HCT116 (cell line): Measurements from ENCODE around the gene CCDC40. TPM values are rescaled to one million over a fixed set of nuclear protein-coding genes. Genes with fewer than 3 reads are reported as not detected.

Source experiments
- ATAC-seq: fragments of 200-7000 bp; cut with Tn5 transposase; 2 replicates; pipeline ENCODE4 v1.9.1; 2020; ENCODE audit warnings: mild to moderate bottlenecking, moderate library complexity
- BruUV-seq: library from RNA; stranded (reverse); fragments of 400-500 nt; replicated peaks from 2 replicates; lab custom pipeline; 2021; lab: Mats Ljungman, UMichigan
- CTCF ChIA-PET: fragments of 300-600 bp; sonication (Branson Sonifier 250); formaldehyde crosslinking; loops from one replicate; lab custom pipeline; 2021; ENCODE audit warnings: antibody characterized with exemption; lab: Charles Lee
- POLR2A ChIA-PET: fragments of 300-600, 350-600 bp; sonication (Branson Sonifier 250); formaldehyde crosslinking; loops from one replicate; lab custom pipeline; 2021; ENCODE audit warnings: antibody characterized with exemption; lab: Charles Lee
- RAD21 ChIA-PET, 2 experiments: fragments of 300-600 bp; sonication (Branson Sonifier 250); formaldehyde crosslinking; loops; one replicate each; lab custom pipeline; 2023; ENCODE audit warnings: low total read pairs in 2 of 2; ENCODE audit not compliant: uncharacterized antibody in 2 of 2, unreplicated experiment in 2 of 2, low non-redundant PET in 1 of 2; lab: Charles Lee
- DNase-seq: peaks from one replicate; pipeline ENCODE4 v3.0.0-alpha.2; 2010; ENCODE audit warnings: low read depth, low spot score
- H2AFZ ChIP-seq: fragments of 200-600 bp; shearing (Covaris generic), sonication (generic); 2 replicates; pipeline ENCODE4 v1.6.1; 2017; ENCODE audit warnings: low read depth, mixed run types, mixed read lengths, antibody characterized with exemption, low read length; ENCODE audit not compliant: poor library complexity, severe bottlenecking
- H3K27ac ChIP-seq: 2 replicates; pipeline ENCODE4 v1.5.1; 2012; ENCODE audit warnings: low read depth, low read length
- H3K27me3 ChIP-seq: fragments of 200-600 bp; sonication (generic); 2 replicates; pipeline ENCODE4 v1.6.1; 2016; ENCODE audit warnings: mixed run types, low read length, mixed read lengths; ENCODE audit not compliant: insufficient read depth
- H3K36me3 ChIP-seq, 2 experiments: fragments of 200-500 bp in 1 of 2; fragments of 200-600 bp in 1 of 2; sonication (Bioruptor generic) in 1 of 2; sonication (generic) in 1 of 2; 2 replicates each; pipeline versions ENCODE4 v1.5.1 to v1.6.1; 2014 to 2016; ENCODE audit warnings: low read length in 2 of 2, inconsistent platforms in 1 of 2, mixed read lengths in 1 of 2, mixed run types in 1 of 2; ENCODE audit not compliant: insufficient read depth in 2 of 2, control insufficient read depth in 1 of 2
- H3K4me1 ChIP-seq, 2 experiments: fragments of 200-600 bp in 1 of 2; sonication (generic) in 1 of 2; 2 replicates each; pipeline versions ENCODE4 v1.5.1 to v1.6.1; 2012 to 2017; ENCODE audit warnings: low read length in 2 of 2, inconsistent platforms in 1 of 2, mild to moderate bottlenecking in 1 of 2, mixed read lengths in 1 of 2, mixed run types in 1 of 2, moderate library complexity in 1 of 2; ENCODE audit not compliant: insufficient read depth in 2 of 2, control insufficient read depth in 1 of 2
- H3K4me2 ChIP-seq: fragments of 200-600 bp; sonication (generic); 2 replicates; pipeline ENCODE4 v1.6.1; 2017; ENCODE audit warnings: mixed run types, low read length, mixed read lengths
- H3K4me3 ChIP-seq, 2 experiments: fragments of 200-600 bp in 1 of 2; sonication (generic) in 1 of 2; replicated peaks in 1 of 2; 2 replicates each; pipeline ENCODE4 v1.5.1; 2011 to 2016; ENCODE audit warnings: low read length in 2 of 2, control low read depth in 1 of 2, low read depth in 1 of 2, mild to moderate bottlenecking in 1 of 2, mixed read lengths in 1 of 2, mixed run types in 1 of 2
- H3K79me2 ChIP-seq: fragments of 200-600 bp; sonication (generic); 2 replicates; pipeline ENCODE4 v1.6.1; 2017; ENCODE audit warnings: mild to moderate bottlenecking, mixed run types, low read length, moderate library complexity, mixed read lengths; ENCODE audit not compliant: insufficient read depth
- H3K9ac ChIP-seq: fragments of 200-600 bp; sonication (generic); 2 replicates; pipeline ENCODE4 v1.6.1; 2016; ENCODE audit warnings: low read length, mixed read lengths
- H3K9me2 ChIP-seq: fragments of 200-600 bp; sonication (generic), shearing (Covaris generic); 2 replicates; pipeline ENCODE4 v1.6.1; 2017; ENCODE audit warnings: mixed run types, mild to moderate bottlenecking, moderate library complexity; ENCODE audit not compliant: insufficient read depth
- H3K9me3 ChIP-seq, 2 experiments: fragments of 200-500 bp in 1 of 2; fragments of 200-600 bp in 1 of 2; sonication (Bioruptor generic) in 1 of 2; sonication (generic) in 1 of 2; 2 replicates each; pipeline ENCODE4 v1.6.1; 2014 to 2017; ENCODE audit warnings: low read length in 2 of 2, mixed read lengths in 2 of 2, inconsistent platforms in 1 of 2, low read depth in 1 of 2, mild to moderate bottlenecking in 1 of 2, mixed run types in 1 of 2, moderate library complexity in 1 of 2; ENCODE audit not compliant: control insufficient read depth in 1 of 2, insufficient read depth in 1 of 2
- H4K20me1 ChIP-seq: fragments of 200-600 bp; sonication (generic), shearing (Covaris generic); 2 replicates; pipeline ENCODE4 v1.6.1; 2017; ENCODE audit warnings: mixed run types, mild to moderate bottlenecking, moderate library complexity; ENCODE audit not compliant: insufficient read depth
- CBX3 ChIP-seq: IDR thresholded peaks from 2 replicates; pipeline ENCODE4 v1.6.1; 2012; ENCODE audit warnings: low read depth
- EGR1 ChIP-seq: IDR thresholded peaks from 2 replicates; pipeline ENCODE4 v1.6.1; 2012; ENCODE audit warnings: low read depth
- ELF1 ChIP-seq: IDR thresholded peaks from 2 replicates; pipeline ENCODE4 v1.6.1; 2012; ENCODE audit warnings: low read depth, borderline replicate concordance
- FOSL1 ChIP-seq: IDR thresholded peaks from 2 replicates; pipeline ENCODE4 v1.6.1; 2012; ENCODE audit warnings: low read depth
- MAX ChIP-seq: IDR thresholded peaks from 2 replicates; pipeline ENCODE4 v1.6.1; 2012
- SIN3A ChIP-seq: IDR thresholded peaks from 2 replicates; pipeline ENCODE4 v1.6.1; 2012; ENCODE audit warnings: low read depth
- TCF7L2 ChIP-seq: IDR thresholded peaks from 2 replicates; pipeline ENCODE4 v1.7.0; 2011; ENCODE audit warnings: borderline replicate concordance, inconsistent platforms; ENCODE audit not compliant: insufficient read depth, insufficient read length; ENCODE audit errors: extremely low read depth
- YY1 ChIP-seq: IDR thresholded peaks from 2 replicates; pipeline ENCODE4 v1.6.1; 2011; ENCODE audit warnings: low read length, low read depth, moderate library complexity, mild to moderate bottlenecking; ENCODE audit not compliant: insufficient replicate concordance; ENCODE audit errors: extremely low read depth
- ZFX ChIP-seq: fragments of 450-650 bp; IDR thresholded peaks from 2 replicates; pipeline ENCODE4 v1.6.1; 2017
- intact Hi-C: fragments of 100-400 bp; cut with micrococcal nuclease; formaldehyde crosslinking; loops from 2 replicates; pipeline ENCODE4 v1.10.0; 2022
- total RNA-seq: library from RNA; stranded (reverse); gene quantifications from one replicate; pipeline ENCODE4 v1.2.1, GENCODE V29; 2021; ENCODE audit not compliant: unreplicated experiment
- TF ChIP-seq, protein P1 (sequence below), 3 experiments: fragments of 200-600 bp in 1 of 3; sonication (generic) in 1 of 3; IDR thresholded peaks in 2 of 3; conservative IDR thresholded peaks in 1 of 3; 2 replicates each; pipeline ENCODE4 v1.5.1; 2012 to 2017; ENCODE audit warnings: low read depth in 2 of 3, low read length in 2 of 3, antibody characterized with exemption in 1 of 3, borderline replicate concordance in 1 of 3, control low read depth in 1 of 3, mild to moderate bottlenecking in 1 of 3, mixed read lengths in 1 of 3, mixed run types in 1 of 3, moderate library complexity in 1 of 3; ENCODE audit not compliant: insufficient read depth in 1 of 3
- TF ChIP-seq, protein P2 (sequence below): IDR thresholded peaks from 2 replicates; pipeline ENCODE4 v1.6.1; 2012; ENCODE audit warnings: low read depth

CCDC40 gene
- total RNA-seq, 1 experiment from 2014 or later: 10.3 TPM

DNA sequence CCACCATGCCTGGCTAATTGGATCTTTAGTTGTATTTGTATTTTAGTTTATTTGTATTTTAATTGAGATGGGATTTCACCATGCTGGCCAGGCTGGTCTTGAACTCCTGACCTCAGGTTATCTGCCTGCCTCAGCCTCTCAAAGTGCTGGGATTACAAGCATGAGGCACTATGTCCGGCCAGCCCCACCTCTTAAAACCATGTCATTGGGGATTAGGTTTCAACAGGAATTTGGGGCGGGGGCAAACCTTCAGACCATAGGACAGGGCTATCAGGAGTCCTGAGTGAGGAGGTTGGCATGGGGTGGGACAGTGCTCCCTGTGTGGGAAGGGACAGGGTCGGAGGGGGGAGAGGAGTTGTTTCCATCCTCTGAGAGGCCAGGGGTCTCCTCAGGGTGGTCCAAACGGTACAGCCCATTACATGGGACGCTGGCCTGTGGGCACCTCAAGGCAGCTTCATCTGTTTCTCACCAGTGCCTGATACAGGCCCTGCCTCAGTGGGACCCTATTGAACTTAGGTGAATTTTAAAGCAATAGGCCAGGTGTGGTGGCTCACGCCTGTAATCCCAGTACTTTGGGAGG is 86.6 kb downstream of the CCDC40 start:
- BruUV-seq: no TSS peak
- H3K27me3 ChIP-seq: no peaks in the 10 kb centered on the region
- H4K20me1 ChIP-seq: no peaks in the 10 kb centered on the region
- H3K4me1 ChIP-seq: peaks cover 0 to 13% of the 10 kb centered on the region in 2 experiments; a peak in 1 of 4 replicates
- DNase-seq: no peak
- no peak for ATAC-seq
- H3K9ac ChIP-seq: no peak overlapping the region
- ChIA-PET POLR2A (no interaction called here), RAD21 (interaction anchor here in 1 of 2 experiments (1.8 kb wide), 1 partner anchor 40 kb away, joined by 7 read pairs; no protein-coding TSS in a partner anchor)
- H3K4me2 ChIP-seq: no peak overlapping the region
- no peaks in the 10 kb centered on the region for H3K36me3 ChIP-seq
- H3K79me2 ChIP-seq: no peaks in the 10 kb centered on the region
- no peak for TF ChIP-seq ELF1
- TF ChIP-seq, protein P1, sequence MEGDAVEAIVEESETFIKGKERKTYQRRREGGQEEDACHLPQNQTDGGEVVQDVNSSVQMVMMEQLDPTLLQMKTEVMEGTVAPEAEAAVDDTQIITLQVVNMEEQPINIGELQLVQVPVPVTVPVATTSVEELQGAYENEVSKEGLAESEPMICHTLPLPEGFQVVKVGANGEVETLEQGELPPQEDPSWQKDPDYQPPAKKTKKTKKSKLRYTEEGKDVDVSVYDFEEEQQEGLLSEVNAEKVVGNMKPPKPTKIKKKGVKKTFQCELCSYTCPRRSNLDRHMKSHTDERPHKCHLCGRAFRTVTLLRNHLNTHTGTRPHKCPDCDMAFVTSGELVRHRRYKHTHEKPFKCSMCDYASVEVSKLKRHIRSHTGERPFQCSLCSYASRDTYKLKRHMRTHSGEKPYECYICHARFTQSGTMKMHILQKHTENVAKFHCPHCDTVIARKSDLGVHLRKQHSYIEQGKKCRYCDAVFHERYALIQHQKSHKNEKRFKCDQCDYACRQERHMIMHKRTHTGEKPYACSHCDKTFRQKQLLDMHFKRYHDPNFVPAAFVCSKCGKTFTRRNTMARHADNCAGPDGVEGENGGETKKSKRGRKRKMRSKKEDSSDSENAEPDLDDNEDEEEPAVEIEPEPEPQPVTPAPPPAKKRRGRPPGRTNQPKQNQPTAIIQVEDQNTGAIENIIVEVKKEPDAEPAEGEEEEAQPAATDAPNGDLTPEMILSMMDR (IDR thresholded peaks at IDR 0.05 in 2 of 3, conservative IDR thresholded peaks at IDR 0.05 in 1 of 3; ENCODE audit: borderline replicate concordance in 1 of 3, insufficient read depth in 1 of 3, low read depth in 2 of 3, low read length in 2 of 3): no peak
- TF ChIP-seq MAX: no peak
- no peak for TF ChIP-seq SIN3A
- no peak for TF ChIP-seq TCF7L2
- TF ChIP-seq CBX3: no peak
- no peak for TF ChIP-seq ZFX
- no peak for TF ChIP-seq EGR1
- TF ChIP-seq, protein P2, sequence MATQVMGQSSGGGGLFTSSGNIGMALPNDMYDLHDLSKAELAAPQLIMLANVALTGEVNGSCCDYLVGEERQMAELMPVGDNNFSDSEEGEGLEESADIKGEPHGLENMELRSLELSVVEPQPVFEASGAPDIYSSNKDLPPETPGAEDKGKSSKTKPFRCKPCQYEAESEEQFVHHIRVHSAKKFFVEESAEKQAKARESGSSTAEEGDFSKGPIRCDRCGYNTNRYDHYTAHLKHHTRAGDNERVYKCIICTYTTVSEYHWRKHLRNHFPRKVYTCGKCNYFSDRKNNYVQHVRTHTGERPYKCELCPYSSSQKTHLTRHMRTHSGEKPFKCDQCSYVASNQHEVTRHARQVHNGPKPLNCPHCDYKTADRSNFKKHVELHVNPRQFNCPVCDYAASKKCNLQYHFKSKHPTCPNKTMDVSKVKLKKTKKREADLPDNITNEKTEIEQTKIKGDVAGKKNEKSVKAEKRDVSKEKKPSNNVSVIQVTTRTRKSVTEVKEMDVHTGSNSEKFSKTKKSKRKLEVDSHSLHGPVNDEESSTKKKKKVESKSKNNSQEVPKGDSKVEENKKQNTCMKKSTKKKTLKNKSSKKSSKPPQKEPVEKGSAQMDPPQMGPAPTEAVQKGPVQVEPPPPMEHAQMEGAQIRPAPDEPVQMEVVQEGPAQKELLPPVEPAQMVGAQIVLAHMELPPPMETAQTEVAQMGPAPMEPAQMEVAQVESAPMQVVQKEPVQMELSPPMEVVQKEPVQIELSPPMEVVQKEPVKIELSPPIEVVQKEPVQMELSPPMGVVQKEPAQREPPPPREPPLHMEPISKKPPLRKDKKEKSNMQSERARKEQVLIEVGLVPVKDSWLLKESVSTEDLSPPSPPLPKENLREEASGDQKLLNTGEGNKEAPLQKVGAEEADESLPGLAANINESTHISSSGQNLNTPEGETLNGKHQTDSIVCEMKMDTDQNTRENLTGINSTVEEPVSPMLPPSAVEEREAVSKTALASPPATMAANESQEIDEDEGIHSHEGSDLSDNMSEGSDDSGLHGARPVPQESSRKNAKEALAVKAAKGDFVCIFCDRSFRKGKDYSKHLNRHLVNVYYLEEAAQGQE: no peak
- TF ChIP-seq FOSL1: no peak
- no peak for TF ChIP-seq YY1
- TF ChIP-seq, all 23 proteins: peak for 0
- Histone ChIP-seq H3K9me2 (no peaks in the 10 kb centered on the region), H3K27ac (no peak overlapping the region), H2AFZ (no peak overlapping the region), H3K9me3 (no peaks in the 10 kb centered on the region), H3K4me3 (no peak overlapping the region)
- intact Hi-C loops: no loop called here
- CTCF ChIA-PET: interaction anchor here (1.1 to 1.3 kb wide), 3 partner anchors 27 to 453 kb away, joined by 3 to 4 read pairs (median 3); no protein-coding TSS in a partner anchor
